Duodenal mucosa (tissue), 2 donors: ENCODE results near the gene GLOD4.

Experiments used
- H3K27ac ChIP-seq: one replicate; pipeline ENCODE4 v1.7.0; 2013; ENCODE audit warnings: low read depth, low read length
- H3K27me3 ChIP-seq, 2 donors: one replicate each; pipeline ENCODE4 v1.7.0; 2013; ENCODE audit warnings: low read length in 2 of 2, control low read depth in 1 of 2; ENCODE audit not compliant: insufficient read depth in 2 of 2, control insufficient read depth in 1 of 2
- H3K36me3 ChIP-seq, 2 donors: one replicate each; pipeline ENCODE4 v1.7.0; 2013; ENCODE audit warnings: low read length in 2 of 2, control low read depth in 1 of 2; ENCODE audit not compliant: insufficient read depth in 2 of 2, control insufficient read depth in 1 of 2
- H3K4me1 ChIP-seq, 2 donors: one replicate each; pipeline ENCODE4 v1.7.0; 2013; ENCODE audit warnings: low read length in 2 of 2, control low read depth in 1 of 2; ENCODE audit not compliant: insufficient read depth in 2 of 2, control insufficient read depth in 1 of 2
- H3K4me3 ChIP-seq, 2 donors: one replicate each; pipeline ENCODE4 v1.7.0; 2013; ENCODE audit warnings: low read length in 2 of 2, low read depth in 1 of 2
- H3K9ac ChIP-seq, 2 donors: one replicate each; pipeline ENCODE4 v1.7.0; 2013; ENCODE audit warnings: low read length in 2 of 2, low read depth in 1 of 2
- H3K9me3 ChIP-seq, 2 donors: one replicate each; pipeline ENCODE4 v1.7.0; 2013; ENCODE audit warnings: low read length in 2 of 2, control low read depth in 1 of 2; ENCODE audit not compliant: control insufficient read depth in 1 of 2

GLOD4 gene

GRCh38 chr17:802901-803881, 21.1 kb upstream of the GLOD4 start:
- Histone ChIP-seq H3K9ac (no peak overlapping the region), H3K27me3 (no peaks in the 10 kb centered on the region), H3K4me1 (no peaks in the 10 kb centered on the region), H3K36me3 (no peaks in the 10 kb centered on the region), H3K4me3 (no peak overlapping the region), H3K9me3 (no peaks in the 10 kb centered on the region), H3K27ac (no peak overlapping the region)

- H3K27ac ChIP-seq: no peak overlapping the region
- no peak overlapping the region for H3K4me3 ChIP-seq
- no peaks in the 10 kb centered on the region for H3K27me3 ChIP-seq
- H3K9ac ChIP-seq: no peak overlapping the region
- no peaks in the 10 kb centered on the region for H3K9me3 ChIP-seq
- H3K4me1 ChIP-seq: no peaks in the 10 kb centered on the region
- no peaks in the 10 kb centered on the region for H3K36me3 ChIP-seq
These were observed 20.4 kb upstream of the GLOD4 start for GRCh38 chr17:802481-802880.

DNA sequence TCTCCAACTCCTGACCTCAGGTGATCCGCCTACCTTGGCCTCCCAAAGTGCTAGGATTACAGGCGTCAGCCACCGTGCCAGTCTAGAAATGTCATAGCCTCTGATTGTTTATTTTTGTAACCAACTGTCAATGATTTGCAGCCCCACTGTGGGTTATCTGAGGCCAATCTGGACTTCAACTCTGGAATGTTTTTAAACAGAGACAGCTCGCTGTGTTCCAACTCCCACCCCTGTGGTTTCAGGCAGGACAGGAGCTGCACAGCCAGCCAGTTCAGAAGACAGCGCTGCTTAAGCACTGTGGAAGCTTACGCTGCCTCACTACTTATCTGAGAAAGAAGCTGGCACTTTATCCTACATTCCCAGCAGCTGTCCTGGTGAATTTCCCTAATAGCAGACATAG, 19.6 kb upstream of the GLOD4 start:
- Histone ChIP-seq H3K9ac (no peak overlapping the region), H3K9me3 (no peaks in the 10 kb centered on the region), H3K4me1 (no peaks in the 10 kb centered on the region), H3K4me3 (no peak overlapping the region), H3K36me3 (no peaks in the 10 kb centered on the region), H3K27ac (no peak overlapping the region), H3K27me3 (no peaks in the 10 kb centered on the region)

- Histone ChIP-seq H3K9me3 (no peaks in the 10 kb centered on the region), H3K36me3 (no peaks in the 10 kb centered on the region), H3K27ac (no peak overlapping the region), H3K4me1 (no peaks in the 10 kb centered on the region), H3K9ac (no peak overlapping the region), H3K4me3 (no peak overlapping the region), H3K27me3 (no peaks in the 10 kb centered on the region)
These were observed 18.6 kb upstream of the GLOD4 start for GRCh38 chr17:800446-801242.

- Histone ChIP-seq H3K9me3 (no peaks in the 10 kb centered on the region), H3K4me1 (peaks cover 0 to 8% of the 10 kb centered on the region in 2 donors), H3K9ac (no peak overlapping the region), H3K4me3 (no peak overlapping the region), H3K27ac (no peak overlapping the region), H3K27me3 (no peaks in the 10 kb centered on the region), H3K36me3 (no peaks in the 10 kb centered on the region)
These were observed 17.2 kb upstream of the GLOD4 start for GRCh38 chr17:799261-799660.

GRCh38 chr17:798246-798645, 16.2 kb upstream of the GLOD4 start:
- Histone ChIP-seq H3K9me3 (no peaks in the 10 kb centered on the region), H3K36me3 (no peaks in the 10 kb centered on the region), H3K4me3 (no peak overlapping the region), H3K27me3 (no peaks in the 10 kb centered on the region), H3K4me1 (peaks cover 0 to 8% of the 10 kb centered on the region in 2 donors), H3K9ac (no peak overlapping the region), H3K27ac (no peak overlapping the region)

- Histone ChIP-seq H3K36me3 (peaks cover 5% of the 10 kb centered on the region in 2 donors), H3K9me3 (no peaks in the 10 kb centered on the region), H3K9ac (no peak overlapping the region), H3K27me3 (no peaks in the 10 kb centered on the region), H3K4me3 (no peak overlapping the region), H3K4me1 (peaks cover 0 to 8% of the 10 kb centered on the region in 2 donors), H3K27ac (no peak overlapping the region)
These were observed 15.3 kb upstream of the GLOD4 start for GRCh38 chr17:797236-797840.

DNA sequence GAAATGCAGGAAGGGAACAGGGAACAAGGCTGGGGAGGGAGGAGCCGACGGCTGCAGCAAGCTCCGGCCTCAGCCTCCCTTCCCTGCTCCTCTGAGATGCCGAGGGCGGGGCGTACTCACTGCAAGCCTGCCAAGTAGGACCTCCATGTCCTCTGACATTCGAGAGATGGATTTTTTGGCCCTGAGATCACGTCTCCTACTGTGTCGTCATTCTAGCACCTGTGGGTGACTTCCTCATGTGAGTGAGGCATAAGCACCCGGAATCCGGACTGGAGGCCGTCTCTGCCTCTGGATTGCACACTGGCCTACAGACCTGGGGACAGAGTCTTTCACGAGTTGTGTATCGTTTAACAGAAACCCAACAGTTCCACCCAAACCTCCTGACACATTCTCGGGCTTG, 14.5 kb upstream of the GLOD4 start:
- peaks cover 0 to 8% of the 10 kb centered on the region in 2 donors for H3K4me1 ChIP-seq
- no peak overlapping the region for H3K9ac ChIP-seq
- H3K27me3 ChIP-seq: no peaks in the 10 kb centered on the region
- H3K4me3 ChIP-seq: no peak overlapping the region
- H3K27ac ChIP-seq: no peak overlapping the region
- H3K36me3 ChIP-seq: peaks cover 6 to 12% of the 10 kb centered on the region in 2 donors
- no peaks in the 10 kb centered on the region for H3K9me3 ChIP-seq

GRCh38 chr17:795721-796120, 13.6 kb upstream of the GLOD4 start:
- no peak overlapping the region for H3K4me3 ChIP-seq
- H3K27me3 ChIP-seq: no peaks in the 10 kb centered on the region
- no peak overlapping the region for H3K9ac ChIP-seq
- H3K27ac ChIP-seq: no peak overlapping the region
- no peaks in the 10 kb centered on the region for H3K9me3 ChIP-seq
- peaks cover 0 to 8% of the 10 kb centered on the region in 2 donors for H3K4me1 ChIP-seq
- peaks cover 6 to 21% of the 10 kb centered on the region in 2 donors for H3K36me3 ChIP-seq

- H3K27ac ChIP-seq: no peak overlapping the region
- no peak overlapping the region for H3K9ac ChIP-seq
- peak overlapping the region in 1 of 2 donors; percentile 34 for H3K4me3 ChIP-seq
- no peaks in the 10 kb centered on the region for H3K27me3 ChIP-seq
- H3K4me1 ChIP-seq: peaks cover 0 to 8% of the 10 kb centered on the region in 2 donors
- no peaks in the 10 kb centered on the region for H3K9me3 ChIP-seq
- peaks cover 6 to 22% of the 10 kb centered on the region in 2 donors for H3K36me3 ChIP-seq
These were observed 13.2 kb upstream of the GLOD4 start for GRCh38 chr17:795276-795675.
